EH (cell line): ENCODE measurements around the gene CSTB.

Experiments used
- DNase-seq: peaks from one replicate; pipeline ENCODE4 v3.0.0-alpha.2; 2015; ENCODE audit warnings: low read depth

Gene CSTB

DNA sequence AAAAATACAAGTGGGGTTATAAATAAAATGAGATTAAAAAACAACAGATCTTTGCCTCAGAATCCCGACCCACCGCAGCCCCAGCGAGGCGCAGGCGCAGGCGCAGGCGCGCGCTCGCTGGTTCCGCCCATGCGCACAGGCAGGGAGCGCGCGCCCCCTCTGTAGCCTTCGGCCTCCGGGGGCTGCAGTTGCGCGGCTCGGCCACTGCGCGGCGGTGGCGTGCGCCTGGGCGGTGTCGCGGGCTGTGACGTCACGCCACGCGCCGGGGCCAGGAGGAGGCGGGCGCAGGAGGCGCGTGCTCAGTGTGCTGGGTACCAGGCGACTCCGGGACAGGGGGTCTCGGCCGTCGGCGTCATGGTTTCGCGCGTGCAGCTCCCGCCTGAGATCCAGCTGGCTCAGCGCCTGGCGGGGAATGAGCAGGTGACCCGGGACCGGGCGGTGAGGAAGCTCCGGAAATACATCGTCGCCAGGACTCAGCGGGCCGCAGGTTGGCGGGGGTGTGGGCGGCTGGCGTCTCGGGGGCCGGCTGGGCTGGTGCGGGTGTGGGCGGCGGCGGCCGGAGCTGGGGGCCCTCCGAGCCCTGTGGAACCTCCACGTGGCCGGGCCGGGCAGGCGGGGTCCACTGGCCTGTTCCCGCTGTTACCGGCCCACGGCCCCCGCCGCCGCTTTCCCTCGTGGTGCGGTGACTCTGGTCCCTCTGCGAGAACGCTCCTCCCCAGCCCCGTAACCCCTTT, 13.3 kb upstream of the CSTB start, which contains the start of gene RRP1:
RRP1 (plus strand) TSS at position 302 of the 734 bp plus-strand sequence; CDS start at position 355, 53 bp downstream.
- peak; percentile 85 for DNase-seq

- DNase-seq: no peak
Measured at GRCh38 chr21:43786807-43787440, 10.8 kb upstream of the CSTB start.

- DNase-seq: no peak
Measured at GRCh38 chr21:43786300-43786806, 10.2 kb upstream of the CSTB start.

- DNase-seq: no peak
Measured at GRCh38 chr21:43785134-43785533, 9.0 kb upstream of the CSTB start.

DNA sequence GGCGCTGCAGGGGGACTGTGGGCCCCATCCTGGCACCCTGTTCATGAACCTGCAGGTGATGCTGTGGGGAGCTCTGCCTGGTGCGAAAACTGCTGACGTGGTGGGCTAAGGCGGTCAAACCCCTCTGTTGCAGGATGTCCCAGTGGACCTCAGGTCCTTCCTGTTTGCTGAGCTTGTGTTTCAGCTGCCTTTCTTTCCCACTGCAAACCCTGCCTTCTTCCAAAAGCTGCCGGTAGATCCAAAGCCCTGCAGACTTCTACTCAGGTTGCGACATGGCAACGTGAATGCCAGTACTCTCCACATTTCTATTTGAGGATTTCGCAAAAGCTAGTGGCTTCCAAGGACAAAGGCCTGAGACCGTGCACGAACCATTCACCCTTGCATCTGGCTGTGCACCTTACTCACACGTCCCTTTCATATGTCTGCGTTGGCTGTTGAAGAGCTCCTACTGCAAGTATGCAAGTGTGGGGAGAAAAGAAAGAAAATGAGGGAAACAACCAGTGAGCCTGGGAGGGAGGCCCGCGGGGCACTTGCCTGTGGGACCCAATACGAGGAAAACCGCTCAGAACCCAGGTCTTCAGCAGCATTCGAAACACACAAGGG, 7.1 kb upstream of the CSTB start:
- DNase-seq: no peak

DNA sequence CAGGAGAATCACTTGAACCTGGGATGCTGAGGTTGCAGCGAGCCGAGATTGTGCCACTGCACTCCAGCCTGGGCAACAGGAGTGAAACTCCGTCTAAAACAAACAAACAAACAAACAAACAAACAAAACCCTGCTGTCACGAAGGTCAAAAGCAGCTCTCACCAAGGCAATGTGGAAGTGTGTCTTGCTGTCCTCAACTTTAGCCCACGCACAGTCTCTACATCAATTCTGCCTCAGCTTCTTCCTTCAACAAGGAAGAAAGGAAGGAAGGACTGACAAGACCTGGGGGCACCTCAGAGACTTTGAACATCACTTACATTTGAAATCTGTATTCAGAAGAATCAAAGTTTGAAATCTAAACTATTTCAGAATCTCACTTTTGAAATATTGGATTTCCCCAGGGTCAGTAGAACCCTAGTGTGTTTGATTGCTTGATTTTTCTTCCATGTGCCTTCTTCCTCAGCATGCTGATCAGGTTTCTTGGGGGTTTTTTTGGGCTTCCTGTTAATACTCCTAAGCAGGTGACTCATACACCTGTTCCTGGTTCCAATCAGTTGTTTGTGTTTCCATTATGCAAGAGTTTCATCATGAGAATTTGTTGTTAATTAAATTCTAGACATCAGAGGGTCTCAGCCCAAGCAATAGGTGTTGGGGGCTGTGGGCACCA, 6.5 kb upstream of the CSTB start:
- DNase-seq: no peak

GRCh38 chr21:43781846-43782245, 5.7 kb upstream of the CSTB start:
- DNase-seq: no peak

GRCh38 chr21:43779660-43780059, 3.6 kb upstream of the CSTB start:
- no peak for DNase-seq

- DNase-seq: peak; percentile 22
Measured at GRCh38 chr21:43778469-43779335, 2.6 kb upstream of the CSTB start.

DNA sequence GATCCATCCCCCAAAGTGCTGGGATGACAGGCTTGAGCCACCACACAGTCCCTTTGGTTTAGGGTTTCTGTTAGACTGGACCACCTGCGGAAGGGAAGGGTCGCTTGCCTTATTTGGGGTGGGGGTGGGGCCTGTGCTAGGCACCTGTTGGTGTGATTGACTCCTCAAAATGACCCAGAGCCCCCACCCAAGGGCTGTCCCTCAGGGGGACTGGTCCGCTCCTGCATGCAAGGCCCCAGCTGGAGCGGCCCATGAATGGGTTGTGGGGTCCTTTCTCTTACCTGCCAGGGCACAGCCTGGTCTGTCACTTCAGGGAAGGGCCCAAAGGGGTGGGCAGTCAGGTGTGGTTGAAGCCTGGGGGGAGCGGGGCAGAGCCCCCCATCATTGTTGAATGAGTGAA, 1.8 kb upstream of the CSTB start:
- no peak for DNase-seq

- DNase-seq: no peak
Measured at GRCh38 chr21:43775190-43775589, 918 bp downstream of the CSTB start.

GRCh38 chr21:43774163-43774562, 1.9 kb downstream of the CSTB start:
- DNase-seq: no peak

GRCh38 chr21:43772425-43772821, 3.7 kb downstream of the CSTB start:
- DNase-seq: no peak

- no peak for DNase-seq
Measured at GRCh38 chr21:43771698-43772424, 4.2 kb downstream of the CSTB start.

DNA sequence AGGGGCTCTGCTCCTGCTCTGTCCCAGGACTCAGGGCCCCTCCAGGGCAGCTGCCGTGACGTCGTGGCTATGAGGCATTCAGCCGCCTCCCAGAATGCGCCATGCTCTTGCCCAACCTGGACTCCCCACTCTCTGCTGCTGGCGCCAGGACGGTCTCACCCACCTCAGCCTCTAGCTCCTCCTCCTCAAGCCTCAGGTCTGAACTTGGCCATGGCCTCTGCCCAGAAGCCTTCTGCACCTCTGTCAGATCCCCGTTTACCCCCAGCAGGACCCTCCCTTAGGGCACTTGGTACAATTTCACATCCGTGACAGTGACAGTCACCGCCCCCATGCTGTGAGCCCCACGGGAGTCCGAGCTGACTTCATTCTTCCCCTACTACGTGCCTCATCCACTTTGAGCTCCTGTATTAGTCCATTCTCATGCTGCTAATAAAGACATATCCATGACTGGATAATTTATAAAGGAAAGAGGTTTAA, 4.9 kb downstream of the CSTB start:
- no peak for DNase-seq

GRCh38 chr21:43770066-43770655, 5.9 kb downstream of the CSTB start:
- DNase-seq: no peak

- no peak for DNase-seq
Measured at GRCh38 chr21:43769325-43769958, 6.7 kb downstream of the CSTB start.

DNA sequence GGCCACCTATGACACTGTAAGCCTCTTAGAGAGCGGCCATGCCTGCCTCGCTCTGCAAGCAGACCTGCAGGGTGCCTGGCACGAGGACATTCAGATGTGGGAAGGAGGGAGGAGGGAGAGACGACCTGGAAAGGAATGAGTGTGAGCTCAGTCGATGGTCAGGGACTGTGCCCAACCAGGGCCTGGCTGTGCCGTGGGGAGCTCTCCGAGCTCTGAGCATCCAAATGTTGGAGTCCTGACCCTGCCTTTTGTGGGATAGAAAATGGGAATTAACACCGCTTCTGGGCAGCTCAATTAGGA, 7.3 kb downstream of the CSTB start:
- no peak for DNase-seq

- peak; percentile 72 for DNase-seq
Measured at GRCh38 chr21:43767984-43768867, 7.9 kb downstream of the CSTB start.
